ENCODE results near the gene ABLIM1.

ABLIM1 gene

DNA sequence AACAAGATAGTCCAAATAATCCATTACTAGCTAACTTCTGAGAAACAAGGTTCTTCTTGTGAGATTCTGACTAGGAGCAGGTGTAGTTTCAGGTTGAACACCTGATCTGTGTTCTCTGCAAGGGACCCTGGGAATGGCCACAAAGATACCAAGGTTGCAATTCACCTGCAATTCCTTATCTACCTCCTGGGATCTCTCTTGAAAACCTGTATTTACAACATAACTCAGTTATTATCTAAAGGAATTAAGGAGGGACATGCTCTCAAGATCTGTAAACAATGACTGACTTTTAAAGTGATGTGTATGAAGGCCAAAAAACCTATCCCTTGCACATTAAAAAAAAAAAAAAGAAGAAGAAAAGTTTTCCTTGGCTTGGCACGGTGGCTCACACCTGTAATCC is 54.8 kb downstream of the ABLIM1 start:
- H3K4me3 ChIP-seq (ENCODE audit: low read depth, low read length) = no peak overlapping the region
- TF ChIP-seq, protein P1, sequence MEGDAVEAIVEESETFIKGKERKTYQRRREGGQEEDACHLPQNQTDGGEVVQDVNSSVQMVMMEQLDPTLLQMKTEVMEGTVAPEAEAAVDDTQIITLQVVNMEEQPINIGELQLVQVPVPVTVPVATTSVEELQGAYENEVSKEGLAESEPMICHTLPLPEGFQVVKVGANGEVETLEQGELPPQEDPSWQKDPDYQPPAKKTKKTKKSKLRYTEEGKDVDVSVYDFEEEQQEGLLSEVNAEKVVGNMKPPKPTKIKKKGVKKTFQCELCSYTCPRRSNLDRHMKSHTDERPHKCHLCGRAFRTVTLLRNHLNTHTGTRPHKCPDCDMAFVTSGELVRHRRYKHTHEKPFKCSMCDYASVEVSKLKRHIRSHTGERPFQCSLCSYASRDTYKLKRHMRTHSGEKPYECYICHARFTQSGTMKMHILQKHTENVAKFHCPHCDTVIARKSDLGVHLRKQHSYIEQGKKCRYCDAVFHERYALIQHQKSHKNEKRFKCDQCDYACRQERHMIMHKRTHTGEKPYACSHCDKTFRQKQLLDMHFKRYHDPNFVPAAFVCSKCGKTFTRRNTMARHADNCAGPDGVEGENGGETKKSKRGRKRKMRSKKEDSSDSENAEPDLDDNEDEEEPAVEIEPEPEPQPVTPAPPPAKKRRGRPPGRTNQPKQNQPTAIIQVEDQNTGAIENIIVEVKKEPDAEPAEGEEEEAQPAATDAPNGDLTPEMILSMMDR (IDR thresholded peaks at IDR 0.05; ENCODE audit: borderline replicate concordance, insufficient read depth, low read depth, low read length) = no peak

DNA sequence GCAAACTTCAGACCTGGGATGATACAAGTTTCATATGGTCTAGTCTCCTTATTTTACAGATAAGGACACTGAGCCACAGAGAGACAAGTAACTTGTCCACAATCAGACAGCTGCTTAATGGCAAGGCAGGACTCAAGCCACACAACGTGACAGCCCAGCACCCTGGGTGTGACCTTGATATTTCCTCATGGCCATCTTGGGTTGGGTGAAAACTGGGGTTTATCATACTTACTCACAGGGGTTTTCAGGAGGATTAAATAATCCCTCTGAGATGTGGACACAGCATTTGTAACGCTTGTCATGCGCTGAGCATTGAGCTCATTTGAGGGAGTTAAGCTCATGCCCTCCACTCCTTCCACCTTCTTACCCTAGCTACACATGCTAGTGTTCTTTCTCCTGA is 58.0 kb downstream of the ABLIM1 start:
- no peak overlapping the region for H3K4me3 ChIP-seq (ENCODE audit: low read depth, low read length)
- TF ChIP-seq, protein P1 (IDR thresholded peaks at IDR 0.05; ENCODE audit: borderline replicate concordance, insufficient read depth, low read depth, low read length) = no peak

DNA sequence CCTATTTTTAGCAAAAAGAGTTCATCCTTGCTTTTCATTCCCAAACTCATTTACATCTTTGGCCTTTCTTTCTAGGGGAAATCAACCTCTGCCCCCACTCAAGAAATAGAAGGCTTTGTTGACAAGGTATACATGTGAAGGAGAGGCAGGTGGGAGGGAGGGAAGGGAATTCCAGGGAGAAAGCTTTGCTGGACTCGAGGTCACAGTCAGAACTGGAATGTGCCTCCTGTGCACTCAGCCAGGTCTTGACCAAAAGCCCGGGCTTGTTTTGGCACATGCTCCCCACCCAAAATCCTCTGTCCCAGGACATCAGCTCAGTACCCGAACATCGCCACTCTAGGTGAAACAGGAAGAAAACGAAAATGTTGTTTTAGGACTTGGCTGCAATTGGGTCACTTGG is 61.3 kb downstream of the ABLIM1 start:
- TF ChIP-seq, protein P1 (IDR thresholded peaks at IDR 0.05; ENCODE audit: borderline replicate concordance, insufficient read depth, low read depth, low read length) = no peak

DNA sequence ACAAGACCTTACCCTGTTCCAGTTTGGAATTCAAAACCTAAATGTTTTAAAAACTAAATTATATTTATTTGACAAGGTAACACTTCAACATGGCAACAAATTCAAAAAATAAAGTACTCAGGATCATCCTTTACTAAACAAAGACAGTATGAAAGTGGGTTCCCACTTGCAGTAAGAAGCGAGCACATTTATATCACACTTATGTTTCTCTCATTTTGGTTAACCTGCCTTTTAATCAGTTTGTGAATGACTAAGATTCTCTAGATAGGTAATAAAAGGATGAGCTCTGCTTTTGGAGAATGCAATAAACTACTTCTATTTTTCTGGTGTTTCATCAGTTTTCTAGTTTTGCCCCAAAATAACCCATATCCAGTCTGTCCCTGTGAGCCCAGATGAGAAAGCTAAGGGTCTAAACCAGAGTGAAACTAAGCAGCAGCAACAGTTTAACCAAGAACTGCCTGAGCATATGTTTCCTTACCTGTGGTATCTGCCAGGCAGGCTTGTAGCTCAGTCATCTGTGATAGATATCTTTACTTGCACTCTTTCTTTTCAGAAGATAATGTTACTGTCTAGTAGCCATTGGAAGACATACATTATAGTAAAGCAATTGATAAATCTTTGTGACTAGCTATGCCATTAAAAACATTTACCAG is 64.1 kb downstream of the ABLIM1 start:
- TF ChIP-seq, protein P1 (IDR thresholded peaks at IDR 0.05; ENCODE audit: borderline replicate concordance, insufficient read depth, low read depth, low read length) = no peak
- no peak overlapping the region for H3K4me3 ChIP-seq (ENCODE audit: low read depth, low read length)

More for the DNA sequence above, 61.3 kb downstream of the ABLIM1 start:
- H3K4me3 ChIP-seq (ENCODE audit: low read depth, low read length) = no peak overlapping the region

DNA sequence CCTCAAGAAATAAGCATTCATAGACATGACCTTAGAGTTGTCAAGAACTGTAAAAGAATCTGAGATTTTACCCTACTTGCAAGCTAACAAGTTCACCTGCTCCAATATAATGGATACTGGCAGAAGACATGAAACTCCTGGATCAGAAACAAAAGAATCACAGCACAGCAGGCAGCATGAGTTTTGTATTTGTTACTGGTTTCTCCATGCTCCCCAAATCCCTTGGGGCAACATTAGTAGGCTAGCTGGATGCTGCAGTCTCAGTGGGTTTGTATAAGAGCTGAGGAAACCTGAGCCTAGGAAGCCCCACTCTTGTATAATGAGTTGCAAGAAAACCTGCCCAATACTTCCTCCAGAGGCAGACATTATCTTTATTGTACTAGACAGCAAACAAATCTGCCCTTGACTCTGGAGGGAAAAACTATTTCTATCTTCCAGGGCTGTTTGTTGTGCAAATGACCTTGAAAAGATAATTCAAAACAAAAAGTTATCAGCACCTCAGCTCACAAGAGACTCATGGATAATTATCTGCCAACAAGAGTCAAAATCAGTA is 64.8 kb downstream of the ABLIM1 start:
- TF ChIP-seq, protein P1 (IDR thresholded peaks at IDR 0.05; ENCODE audit: borderline replicate concordance, insufficient read depth, low read depth, low read length) = no peak
- H3K4me3 ChIP-seq (ENCODE audit: low read depth, low read length) = no peak overlapping the region

GRCh38 chr10:114590993-114591392 is 67.1 kb downstream of the ABLIM1 start:
- H3K4me3 ChIP-seq (ENCODE audit: low read depth, low read length) = no peak overlapping the region
- TF ChIP-seq, protein P1 (IDR thresholded peaks at IDR 0.05; ENCODE audit: borderline replicate concordance, insufficient read depth, low read depth, low read length) = no peak

DNA sequence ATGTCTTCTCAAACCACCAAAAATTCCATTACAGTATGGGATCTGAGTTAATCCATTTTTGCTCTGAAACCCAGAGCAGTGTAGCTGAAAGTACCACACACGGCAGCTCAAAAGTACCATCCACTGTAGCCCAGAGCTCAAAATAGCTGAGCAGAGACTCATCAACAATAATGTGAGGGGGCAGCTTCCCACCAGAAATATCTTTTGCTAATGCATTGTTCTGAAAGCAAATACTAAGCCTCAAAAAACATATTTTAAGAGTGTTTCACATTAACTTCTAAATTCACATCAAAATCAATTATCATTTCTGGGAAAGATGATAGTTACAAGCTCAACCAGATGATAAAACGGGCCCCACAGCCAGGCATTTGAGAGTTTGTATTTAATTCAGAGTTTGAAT is 73.7 kb downstream of the ABLIM1 start:
- H3K4me3 ChIP-seq (ENCODE audit: low read depth, low read length) = no peak overlapping the region
- TF ChIP-seq, protein P1 (IDR thresholded peaks at IDR 0.05; ENCODE audit: borderline replicate concordance, insufficient read depth, low read depth, low read length) = no peak

All from GM12875 (cell line).